Mammary epithelial cell (primary cell): ENCODE results near the gene ITIH5.

Experiments
- EZH2 ChIP-seq: IDR thresholded peaks from 2 replicates; pipeline ENCODE4 v1.6.1; 2012; ENCODE audit warnings: low read length, inconsistent platforms, borderline replicate concordance
- TF ChIP-seq, protein P1 (sequence below), 2 donors: IDR thresholded peaks in 1 of 2; conservative IDR thresholded peaks in 1 of 2; 2 replicates each; pipeline ENCODE4 v1.5.1; 2011 to 2012; ENCODE audit warnings: inconsistent platforms in 2 of 2, low read length in 2 of 2, mild to moderate bottlenecking in 2 of 2, control low read depth in 1 of 2, low read depth in 1 of 2; ENCODE audit not compliant: insufficient read depth in 1 of 2; ENCODE audit errors: extremely low read depth in 1 of 2

- TF ChIP-seq, protein P1, sequence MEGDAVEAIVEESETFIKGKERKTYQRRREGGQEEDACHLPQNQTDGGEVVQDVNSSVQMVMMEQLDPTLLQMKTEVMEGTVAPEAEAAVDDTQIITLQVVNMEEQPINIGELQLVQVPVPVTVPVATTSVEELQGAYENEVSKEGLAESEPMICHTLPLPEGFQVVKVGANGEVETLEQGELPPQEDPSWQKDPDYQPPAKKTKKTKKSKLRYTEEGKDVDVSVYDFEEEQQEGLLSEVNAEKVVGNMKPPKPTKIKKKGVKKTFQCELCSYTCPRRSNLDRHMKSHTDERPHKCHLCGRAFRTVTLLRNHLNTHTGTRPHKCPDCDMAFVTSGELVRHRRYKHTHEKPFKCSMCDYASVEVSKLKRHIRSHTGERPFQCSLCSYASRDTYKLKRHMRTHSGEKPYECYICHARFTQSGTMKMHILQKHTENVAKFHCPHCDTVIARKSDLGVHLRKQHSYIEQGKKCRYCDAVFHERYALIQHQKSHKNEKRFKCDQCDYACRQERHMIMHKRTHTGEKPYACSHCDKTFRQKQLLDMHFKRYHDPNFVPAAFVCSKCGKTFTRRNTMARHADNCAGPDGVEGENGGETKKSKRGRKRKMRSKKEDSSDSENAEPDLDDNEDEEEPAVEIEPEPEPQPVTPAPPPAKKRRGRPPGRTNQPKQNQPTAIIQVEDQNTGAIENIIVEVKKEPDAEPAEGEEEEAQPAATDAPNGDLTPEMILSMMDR (conservative IDR thresholded peaks at IDR 0.05 in 1 of 2, IDR thresholded peaks at IDR 0.05 in 1 of 2; ENCODE audit: extremely low read depth in 1 of 2, insufficient read depth in 1 of 2, low read depth in 1 of 2, low read length in 2 of 2) = no peak
- TF ChIP-seq EZH2 = no peak
These were observed 104.8 kb downstream of the ITIH5 start for GRCh38 chr10:7561985-7562384.
